NCI-H526 treated with DMSO at 0.1 percent for 48 hours (cell line): ENCODE results near the gene ENAM.

ENCODE experiments used
- DNase-seq: peaks from one replicate; lab custom pipeline; 2025; lab: John Stamatoyannopoulos, UW

The ENAM gene, protein sequence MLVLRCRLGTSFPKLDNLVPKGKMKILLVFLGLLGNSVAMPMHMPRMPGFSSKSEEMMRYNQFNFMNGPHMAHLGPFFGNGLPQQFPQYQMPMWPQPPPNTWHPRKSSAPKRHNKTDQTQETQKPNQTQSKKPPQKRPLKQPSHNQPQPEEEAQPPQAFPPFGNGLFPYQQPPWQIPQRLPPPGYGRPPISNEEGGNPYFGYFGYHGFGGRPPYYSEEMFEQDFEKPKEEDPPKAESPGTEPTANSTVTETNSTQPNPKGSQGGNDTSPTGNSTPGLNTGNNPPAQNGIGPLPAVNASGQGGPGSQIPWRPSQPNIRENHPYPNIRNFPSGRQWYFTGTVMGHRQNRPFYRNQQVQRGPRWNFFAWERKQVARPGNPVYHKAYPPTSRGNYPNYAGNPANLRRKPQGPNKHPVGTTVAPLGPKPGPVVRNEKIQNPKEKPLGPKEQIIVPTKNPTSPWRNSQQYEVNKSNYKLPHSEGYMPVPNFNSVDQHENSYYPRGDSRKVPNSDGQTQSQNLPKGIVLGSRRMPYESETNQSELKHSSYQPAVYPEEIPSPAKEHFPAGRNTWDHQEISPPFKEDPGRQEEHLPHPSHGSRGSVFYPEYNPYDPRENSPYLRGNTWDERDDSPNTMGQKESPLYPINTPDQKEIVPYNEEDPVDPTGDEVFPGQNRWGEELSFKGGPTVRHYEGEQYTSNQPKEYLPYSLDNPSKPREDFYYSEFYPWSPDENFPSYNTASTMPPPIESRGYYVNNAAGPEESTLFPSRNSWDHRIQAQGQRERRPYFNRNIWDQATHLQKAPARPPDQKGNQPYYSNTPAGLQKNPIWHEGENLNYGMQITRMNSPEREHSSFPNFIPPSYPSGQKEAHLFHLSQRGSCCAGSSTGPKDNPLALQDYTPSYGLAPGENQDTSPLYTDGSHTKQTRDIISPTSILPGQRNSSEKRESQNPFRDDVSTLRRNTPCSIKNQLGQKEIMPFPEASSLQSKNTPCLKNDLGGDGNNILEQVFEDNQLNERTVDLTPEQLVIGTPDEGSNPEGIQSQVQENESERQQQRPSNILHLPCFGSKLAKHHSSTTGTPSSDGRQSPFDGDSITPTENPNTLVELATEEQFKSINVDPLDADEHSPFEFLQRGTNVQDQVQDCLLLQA

DNA sequence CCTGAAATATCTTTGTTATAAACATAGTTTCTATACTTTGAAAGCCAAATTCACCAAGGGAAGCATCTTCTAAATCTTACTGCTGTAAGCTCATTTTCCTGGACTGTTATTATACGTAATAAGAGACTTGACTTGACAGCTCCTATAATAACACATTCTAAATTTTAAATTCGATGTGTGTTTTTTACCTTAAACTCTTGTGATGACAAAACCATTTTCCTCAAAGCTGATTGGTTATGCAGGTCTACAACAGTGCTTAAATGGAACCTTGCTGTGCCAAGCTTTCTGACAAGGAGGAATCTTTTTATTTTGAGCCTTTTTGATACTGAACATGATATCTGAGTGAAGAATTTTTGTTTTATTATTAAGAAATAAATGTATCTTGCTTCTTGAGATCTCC lies at the start of gene ENAM:
TSS of gene ENAM (plus strand) at position 301 of the 400 bp plus-strand sequence. CDS start 757 bp downstream, outside the sequence.
- DNase-seq = no peak

DNA sequence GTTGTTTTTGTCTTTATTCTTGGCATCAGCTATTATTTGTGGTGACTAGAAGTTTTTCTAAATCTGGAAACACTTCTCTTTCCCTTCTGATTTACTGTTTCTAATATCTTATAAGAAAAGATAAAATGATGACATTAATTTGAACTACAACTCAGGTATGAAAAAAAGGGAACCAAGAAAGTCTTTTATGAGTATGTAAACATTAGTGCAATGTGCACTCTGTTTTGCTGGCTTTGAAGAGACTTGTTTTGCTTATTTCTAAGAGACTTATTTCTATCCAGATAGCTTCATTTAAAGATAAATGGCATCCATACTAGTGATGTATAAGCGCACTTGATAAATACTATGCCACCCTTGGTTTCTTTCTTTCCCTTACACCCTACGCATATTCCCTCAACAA lies 46.6 kb upstream of the ENAM start:
- DNase-seq = no peak

DNA sequence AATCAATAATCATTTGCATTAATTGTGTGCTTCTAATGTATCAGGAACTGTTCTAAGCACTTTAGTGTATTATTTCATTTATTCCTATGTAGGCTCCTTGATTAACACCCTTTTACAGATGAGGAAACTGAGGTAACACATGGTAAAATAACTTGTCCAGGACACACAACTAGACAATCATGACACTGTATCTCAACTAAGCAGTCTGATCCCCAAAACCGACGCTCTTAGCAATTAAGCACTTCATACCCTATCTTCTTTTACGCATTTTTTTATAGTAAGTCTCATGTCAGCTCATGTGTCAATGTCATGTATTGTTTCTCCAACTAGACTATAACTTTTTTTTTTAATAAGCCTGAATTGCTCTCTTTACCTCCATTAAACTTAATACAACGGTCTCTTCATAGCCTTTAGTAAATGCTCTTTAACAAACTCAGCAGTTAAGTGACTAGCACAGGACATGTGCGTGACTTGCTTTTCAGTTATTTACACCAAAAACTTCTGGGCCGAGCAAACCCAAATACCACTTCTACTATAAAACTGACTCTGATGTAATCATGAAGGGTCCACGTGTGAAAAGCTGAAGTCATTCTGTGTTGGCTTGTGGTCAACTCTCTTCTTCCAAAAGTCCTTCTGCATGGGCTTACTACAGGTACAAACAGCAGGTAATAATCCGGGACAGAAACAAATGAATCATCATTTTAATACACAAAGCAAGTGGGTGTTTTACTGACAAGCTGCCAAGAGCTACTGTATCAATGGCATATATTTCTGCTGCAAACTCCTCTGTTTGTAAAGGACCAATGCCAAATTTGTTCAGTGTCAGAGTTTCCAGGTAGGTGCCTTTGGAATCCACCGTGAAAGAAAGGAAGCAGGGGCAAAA lies 44.4 kb upstream of the ENAM start:
- DNase-seq = no peak

DNA sequence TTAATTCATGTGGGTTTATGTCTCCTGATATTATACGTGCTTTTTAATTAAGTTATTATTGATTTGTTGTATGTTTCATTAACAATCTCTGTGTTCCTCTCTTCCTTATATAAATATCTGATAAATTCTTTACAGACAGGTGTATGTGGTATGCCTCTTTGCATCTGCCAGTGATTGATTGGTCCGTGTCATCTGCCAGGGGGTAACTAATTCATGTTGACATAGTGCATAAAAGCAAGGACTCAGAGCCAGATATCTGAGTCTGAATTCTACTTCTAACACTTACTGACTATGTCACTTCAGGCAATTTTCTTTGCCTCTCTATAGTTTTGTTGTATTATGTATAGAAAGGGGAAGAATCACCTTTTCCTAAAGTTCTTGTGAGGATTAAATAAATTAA lies 41.7 kb upstream of the ENAM start:
- no peak for DNase-seq

DNA sequence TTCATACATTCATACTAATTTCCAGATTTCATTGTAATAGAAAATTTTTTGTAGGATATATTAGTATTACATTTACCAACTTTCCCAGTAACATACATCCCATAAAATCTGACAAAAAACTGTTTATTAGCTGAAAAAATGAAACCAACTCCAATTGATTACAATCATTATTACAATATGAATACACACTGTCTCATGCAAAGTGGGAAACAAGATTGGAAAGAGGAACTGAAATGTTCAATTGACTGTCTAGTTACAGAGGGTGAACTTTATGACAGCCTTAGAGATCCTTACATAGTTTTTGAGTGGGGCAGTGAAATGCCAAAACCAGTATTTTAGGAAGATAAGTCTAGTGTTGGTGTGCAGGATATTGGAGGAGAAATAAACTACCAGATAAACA lies 38.8 kb upstream of the ENAM start:
- DNase-seq = no peak

DNA sequence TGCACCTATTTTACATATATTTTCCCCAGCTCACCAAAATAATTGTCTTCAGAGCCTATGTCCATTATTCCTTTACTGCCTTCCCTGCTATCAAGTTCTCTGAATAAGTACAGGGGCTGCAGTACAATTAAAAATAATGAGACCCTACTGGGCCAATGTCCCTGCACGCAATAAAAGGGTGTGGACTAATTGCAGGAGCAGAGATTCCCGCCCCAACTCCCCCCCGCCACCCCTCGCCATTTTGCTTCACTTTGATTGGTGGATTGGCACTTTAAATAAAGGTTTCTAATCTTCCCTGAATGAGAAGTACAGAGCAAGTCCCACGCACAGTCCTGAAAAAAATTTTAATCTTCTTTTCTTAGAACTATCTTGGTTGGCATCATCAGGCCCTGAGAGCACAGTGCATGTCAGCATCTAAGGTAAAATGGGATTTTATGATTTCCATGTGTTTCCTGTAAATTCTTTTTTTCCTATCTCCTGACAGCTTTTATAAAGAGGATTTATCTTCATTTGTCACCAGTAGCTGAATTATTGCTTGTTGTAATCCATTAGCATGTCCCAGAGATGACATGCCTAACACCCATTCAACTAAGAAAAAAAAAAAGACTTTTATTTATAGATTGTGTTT lies 36.5 kb upstream of the ENAM start, which contains the start of gene AMBN:
TSS of gene AMBN (plus strand) at position 302 of the 628 bp plus-strand sequence. CDS start at position 405, 103 bp downstream.
- DNase-seq = no peak

DNA sequence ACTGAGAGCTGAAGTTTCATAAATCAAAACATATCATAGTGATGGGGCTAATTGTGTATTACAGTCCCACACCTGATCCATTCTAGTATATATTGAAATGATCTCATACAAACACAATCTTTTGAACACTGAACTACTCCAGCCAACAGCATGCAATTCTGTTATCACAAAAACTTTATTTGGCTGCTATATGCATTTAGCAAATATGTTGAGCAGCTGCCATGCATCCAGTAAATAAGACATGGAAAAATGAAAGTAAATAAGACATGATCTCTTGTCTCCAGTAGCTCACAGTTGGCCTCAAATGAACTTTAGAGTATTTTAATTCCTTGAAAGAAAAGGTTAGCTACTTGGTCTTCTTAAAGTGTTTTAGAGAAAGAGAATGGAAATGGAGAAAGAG lies 34.3 kb upstream of the ENAM start:
- DNase-seq = no peak

DNA sequence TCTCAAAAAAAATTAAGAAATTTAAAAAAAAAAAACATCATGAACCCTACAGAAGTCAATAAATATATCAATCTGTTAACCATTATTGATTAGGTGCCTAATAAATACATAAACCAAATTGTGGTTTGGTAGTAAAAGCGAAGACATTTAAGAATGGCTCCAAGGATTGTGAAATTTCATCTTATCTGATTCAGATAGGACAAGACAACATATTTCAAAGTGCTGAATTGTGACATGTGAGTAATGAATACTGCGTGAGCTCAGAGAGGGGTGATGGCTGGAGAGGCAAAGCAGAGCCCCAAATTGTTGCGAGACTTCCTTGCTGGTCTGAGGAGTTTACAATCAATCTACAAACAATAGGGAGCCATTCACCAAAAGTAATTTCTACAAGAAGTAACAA lies 28.2 kb upstream of the ENAM start:
- no peak for DNase-seq

DNA sequence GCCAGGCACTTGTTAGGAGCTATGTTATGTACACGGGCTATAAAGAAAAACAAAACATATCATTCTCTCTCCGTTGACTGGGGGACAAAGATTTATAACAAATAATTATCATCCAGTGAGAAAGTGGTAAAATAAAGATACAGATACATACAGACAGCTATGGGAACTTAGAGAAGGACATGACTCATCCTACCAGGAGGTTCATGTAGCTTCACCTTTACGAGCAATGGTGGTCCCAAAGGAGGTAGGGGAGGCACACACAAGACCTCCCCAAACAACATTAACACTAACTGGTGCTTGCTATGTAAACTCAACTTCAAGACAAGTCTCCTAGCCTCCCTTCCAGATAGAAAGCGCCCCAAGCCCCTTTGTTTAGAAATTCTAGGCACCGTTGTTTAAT lies 27.6 kb upstream of the ENAM start:
- no peak for DNase-seq

DNA sequence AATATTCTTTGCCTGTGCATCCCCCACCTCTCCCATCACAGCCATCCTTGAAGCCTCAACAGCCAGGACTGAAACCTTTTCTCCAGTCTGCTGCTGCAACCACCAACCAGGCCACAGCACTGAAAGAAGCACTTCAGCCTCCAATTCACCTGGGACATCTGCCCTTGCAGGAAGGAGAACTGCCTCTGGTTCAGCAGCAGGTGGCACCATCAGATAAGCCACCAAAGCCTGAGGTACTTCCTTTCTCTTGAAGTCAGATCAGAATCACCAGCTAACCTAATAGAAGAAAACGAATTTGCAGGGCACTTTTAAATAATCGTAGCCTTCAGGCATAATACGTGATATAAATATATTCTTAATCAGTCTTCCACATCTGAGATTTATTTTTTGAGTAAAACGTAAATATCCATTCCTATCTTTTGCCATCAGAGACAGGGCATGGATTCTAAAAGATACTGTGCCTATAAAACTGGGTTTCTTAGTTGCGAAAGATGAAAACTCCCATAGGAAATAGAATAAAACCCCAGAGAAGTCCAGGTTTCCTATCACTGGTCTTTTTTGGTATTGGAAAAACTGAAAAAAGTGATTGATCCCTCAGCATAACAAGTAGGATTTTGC lies 27.0 kb upstream of the ENAM start:
- peak; percentile 71 for DNase-seq

DNA sequence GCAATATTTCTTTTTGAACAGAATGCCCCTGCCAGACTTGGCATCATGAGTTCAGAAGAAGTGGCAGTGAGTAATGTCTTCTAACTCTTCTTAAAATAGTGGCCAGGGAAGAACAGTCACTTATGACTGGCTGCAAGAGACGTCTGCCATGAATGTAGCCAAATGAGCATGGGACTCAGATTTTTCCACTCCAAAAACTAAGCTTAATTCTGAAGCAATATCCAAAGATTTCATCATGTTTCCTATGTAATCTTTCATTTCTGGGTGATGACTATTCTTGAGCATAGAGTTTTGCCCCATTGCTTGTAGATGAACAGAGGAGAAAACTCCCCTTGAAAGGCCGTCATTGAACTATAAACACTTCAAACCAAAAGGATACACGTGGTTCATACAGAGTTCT lies 24.7 kb upstream of the ENAM start:
- DNase-seq = no peak

DNA sequence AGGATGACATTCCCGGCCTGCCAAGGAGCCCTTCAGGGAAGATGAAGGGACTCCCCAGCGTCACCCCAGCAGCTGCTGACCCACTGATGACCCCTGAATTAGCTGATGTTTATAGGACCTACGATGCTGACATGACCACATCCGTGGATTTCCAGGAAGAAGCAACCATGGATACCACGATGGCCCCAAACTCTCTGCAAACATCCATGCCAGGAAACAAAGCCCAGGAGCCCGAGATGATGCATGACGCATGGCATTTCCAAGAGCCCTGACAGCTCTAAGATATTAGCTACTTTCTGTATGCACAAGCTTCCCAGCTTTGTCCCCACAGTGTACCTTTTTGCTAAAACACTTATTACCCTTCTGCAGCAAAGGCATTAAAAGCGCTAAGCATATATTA lies 22.1 kb upstream of the ENAM start:
- no peak for DNase-seq

DNA sequence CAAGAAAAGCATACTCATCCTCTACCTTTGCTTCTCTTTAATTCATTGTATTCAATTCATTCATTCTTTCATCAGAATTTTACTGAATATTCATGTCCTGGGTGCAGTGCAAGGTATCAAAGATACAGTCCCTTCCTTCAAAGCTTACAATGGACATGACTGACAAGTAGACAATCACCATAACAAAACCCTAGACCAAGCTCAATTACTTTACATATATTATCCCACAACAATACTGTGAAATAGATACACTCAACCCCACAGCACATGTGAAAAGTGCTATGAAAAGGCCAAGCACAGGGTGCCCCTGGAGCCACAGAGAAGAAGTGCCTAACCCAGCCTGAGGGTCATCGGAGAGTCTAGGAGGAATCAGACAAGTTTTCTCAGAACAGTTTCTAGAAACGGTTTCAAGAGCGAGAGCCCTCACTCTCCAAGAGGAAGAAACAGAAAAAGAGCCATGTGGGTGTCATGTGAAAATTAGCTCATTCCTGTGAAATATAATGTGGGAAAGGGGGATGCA lies 21.1 kb upstream of the ENAM start:
- no peak for DNase-seq

DNA sequence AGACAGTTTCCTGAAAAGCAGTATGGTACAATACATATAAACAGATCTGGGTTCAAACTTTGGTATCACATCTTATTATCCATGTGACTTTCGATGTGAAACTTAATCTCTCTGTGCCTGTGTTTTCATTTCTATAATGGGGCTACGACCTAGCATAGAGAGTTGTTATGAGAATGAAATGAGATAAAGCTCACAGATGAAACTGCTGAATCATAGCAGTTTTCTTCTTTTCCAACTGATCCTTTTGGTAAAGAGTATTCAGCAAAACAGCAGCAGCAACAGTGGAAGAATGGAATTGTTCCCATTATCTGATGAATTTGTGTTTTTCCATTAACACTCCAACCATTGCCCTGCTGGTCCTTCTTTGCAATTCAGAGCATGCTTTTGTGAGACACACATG lies 20.2 kb upstream of the ENAM start:
- DNase-seq = no peak

DNA sequence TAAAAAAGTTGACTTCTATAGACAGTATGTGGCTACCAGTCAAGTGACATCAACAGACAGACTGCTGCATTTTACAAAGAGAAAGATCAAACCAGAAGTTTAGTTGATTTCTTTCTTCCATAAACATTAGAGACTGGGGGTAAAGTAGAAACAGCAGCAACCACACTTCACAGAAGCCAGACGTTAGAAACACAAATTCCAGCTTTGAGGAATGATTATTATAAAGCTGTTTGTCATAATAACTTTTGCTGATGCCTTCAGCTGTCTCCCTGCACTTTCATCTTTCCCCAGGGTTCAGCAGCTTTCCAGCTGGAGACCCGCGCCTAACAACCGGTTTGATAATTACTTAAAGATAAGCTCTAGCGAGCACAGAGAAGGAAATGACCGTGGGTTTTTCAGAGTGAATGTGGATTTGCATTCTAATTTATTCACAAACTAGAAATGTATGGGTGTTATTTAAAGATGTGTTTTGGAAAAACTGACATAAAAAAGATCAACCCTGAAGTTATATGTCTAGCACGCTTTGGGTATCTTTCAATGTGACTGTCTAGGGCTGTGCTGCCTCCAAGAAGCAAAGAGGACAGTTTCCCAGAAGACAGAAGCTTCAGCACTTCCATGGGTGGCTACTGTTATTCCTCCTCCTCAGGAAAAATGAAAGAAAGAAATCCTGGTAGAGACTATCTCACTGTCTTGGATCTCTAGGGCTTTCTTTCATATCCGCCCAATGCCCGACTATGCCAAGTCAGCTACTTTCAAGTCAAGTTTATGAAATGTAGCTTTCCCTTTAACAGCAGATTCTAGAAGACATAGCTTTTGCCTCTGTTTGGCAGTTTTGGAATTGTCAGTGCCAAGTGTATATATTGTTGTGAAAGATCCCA lies 15.0 kb upstream of the ENAM start:
- DNase-seq = peak; percentile 47

DNA sequence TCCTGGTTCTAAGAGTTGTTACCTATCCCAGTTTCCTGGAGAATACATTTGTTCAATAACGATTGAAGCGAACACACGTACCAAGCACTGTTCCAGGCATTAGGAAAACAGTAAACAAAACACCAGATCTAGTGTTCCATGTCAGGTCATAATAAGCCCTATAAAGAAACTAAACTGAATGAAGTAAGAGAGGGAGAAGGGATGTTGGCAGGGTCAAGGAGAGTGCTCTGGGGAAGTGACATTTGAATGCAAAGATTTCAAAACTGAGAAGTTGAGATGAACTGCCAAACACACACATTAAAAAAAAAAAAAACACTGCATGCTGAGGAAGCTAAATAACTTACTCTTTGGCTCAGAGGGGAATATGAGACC lies 14.4 kb upstream of the ENAM start:
- no peak for DNase-seq

DNA sequence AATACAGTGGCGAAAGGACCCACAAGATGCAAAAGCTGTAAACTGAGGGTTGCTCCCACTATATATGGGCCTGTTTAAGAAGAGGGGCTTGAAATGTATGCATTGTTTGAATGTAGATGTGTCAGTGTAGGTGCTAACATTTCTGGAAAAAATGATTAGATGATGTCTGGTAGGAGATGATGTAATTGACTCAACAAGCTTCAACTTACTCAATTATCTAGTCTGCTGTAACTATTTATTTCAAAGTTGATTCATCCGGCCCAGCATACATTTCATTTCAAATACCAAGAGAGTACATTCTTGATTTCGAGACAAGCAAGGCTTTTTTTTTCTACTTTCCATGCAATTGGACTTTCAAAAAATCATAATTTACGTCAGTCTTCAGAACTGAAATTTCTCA lies 9.3 kb upstream of the ENAM start:
- no peak for DNase-seq

DNA sequence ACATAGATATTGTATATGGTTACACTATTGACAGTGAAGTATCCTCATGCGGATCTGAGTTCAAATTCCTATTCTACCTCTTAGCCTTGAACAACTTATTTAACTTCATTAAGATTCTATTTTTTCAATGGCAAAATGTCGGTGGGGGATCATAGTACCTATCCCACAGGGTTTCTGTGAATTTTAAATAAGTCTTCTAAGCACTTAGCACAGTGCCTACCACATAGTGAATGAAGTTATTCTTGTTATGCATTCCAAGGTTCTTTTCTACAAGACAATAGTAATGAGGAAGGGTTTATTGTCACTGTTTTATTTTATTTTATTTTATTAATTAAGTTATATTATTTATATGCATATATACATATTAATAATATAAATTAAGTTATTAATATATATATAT lies 8.8 kb upstream of the ENAM start:
- no peak for DNase-seq

DNA sequence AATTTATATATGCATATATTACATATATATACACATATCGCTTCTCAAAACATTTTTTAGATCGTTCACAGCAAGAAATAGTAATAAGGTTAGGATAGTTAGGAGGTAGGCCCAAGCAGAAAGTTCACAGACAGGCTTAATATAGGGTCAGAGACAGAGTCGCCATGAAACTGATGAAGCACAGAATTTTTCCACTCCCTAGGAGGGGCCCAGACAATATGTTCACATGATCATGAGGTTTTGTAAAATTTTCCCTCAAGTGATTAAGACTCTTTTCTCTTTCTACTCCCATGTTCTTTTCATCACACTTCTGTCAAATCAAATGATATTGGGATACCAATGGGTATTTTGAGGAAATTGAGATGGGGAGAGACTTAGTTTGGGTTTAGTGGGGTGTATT lies 5.2 kb upstream of the ENAM start:
- DNase-seq = no peak
